A673 (cell line): ENCODE data around the gene OXCT1. TPM values are rescaled to one million over a fixed set of nuclear protein-coding genes. Genes with fewer than 3 reads are reported as not detected.
"Not testable (repeated sequence)": the region's sequence is repeated elsewhere in the genome, so short reads cannot be mapped to it uniquely, and the experiment has no call there.

Experiments used
- BruUV-seq: library from RNA; stranded (reverse); fragments of 400-500 nt; replicated peaks from 2 replicates; lab custom pipeline; 2021; lab: Mats Ljungman, UMichigan
- CTCF ChIA-PET: fragments of 300-600 bp; sonication (Branson Sonifier 250); formaldehyde crosslinking; loops from one replicate; lab custom pipeline; 2022; ENCODE audit warnings: antibody characterized with exemption; lab: Charles Lee
- POLR2A ChIA-PET: fragments of 300-600 bp; sonication (Branson Sonifier 250); formaldehyde crosslinking; loops from one replicate; lab custom pipeline; 2022; ENCODE audit warnings: antibody characterized with exemption; ENCODE audit not compliant: low non-redundant PET; lab: Charles Lee
- DNase-seq: peaks from one replicate; pipeline ENCODE4 v3.0.0-alpha.2; 2015; ENCODE audit warnings: low spot score
- H3K27ac ChIP-seq: fragments of 200-600 bp; sonication (generic); 2 replicates; pipeline ENCODE4 v1.5.1; 2016; ENCODE audit warnings: mixed run types, low read depth, mild to moderate bottlenecking, mixed read lengths, antibody characterized with exemption, low read length; ENCODE audit not compliant: poor library complexity, severe bottlenecking
- H3K27me3 ChIP-seq: fragments of 200-600 bp; sonication (generic); replicated peaks from 2 replicates; pipeline ENCODE4 v1.6.1; 2017; ENCODE audit warnings: mixed run types, low read depth, mild to moderate bottlenecking, mixed read lengths, antibody characterized with exemption, low read length; ENCODE audit not compliant: insufficient read depth, poor library complexity
- H3K36me3 ChIP-seq: fragments of 200-600 bp; sonication (generic); 2 replicates; pipeline ENCODE4 v1.6.1; 2016; ENCODE audit warnings: mixed run types, mild to moderate bottlenecking, mixed read lengths, antibody characterized with exemption, low read length; ENCODE audit not compliant: insufficient read depth, poor library complexity, severe bottlenecking
- H3K4me1 ChIP-seq: fragments of 200-600 bp; sonication (generic); 2 replicates; pipeline ENCODE4 v1.6.1; 2017; ENCODE audit warnings: mixed run types, mild to moderate bottlenecking, mixed read lengths, antibody characterized with exemption, low read length; ENCODE audit not compliant: insufficient read depth, poor library complexity, severe bottlenecking
- H3K4me3 ChIP-seq: fragments of 200-600 bp; sonication (generic); 2 replicates; pipeline ENCODE4 v1.5.1; 2016; ENCODE audit warnings: low read depth, mixed run types, mild to moderate bottlenecking, mixed read lengths, low read length; ENCODE audit not compliant: poor library complexity, severe bottlenecking
- H3K9me3 ChIP-seq: fragments of 200-600 bp; sonication (generic); 2 replicates; pipeline ENCODE4 v1.6.1; 2016; ENCODE audit warnings: mixed run types, low read depth, mild to moderate bottlenecking, mixed read lengths, antibody characterized with exemption, low read length; ENCODE audit not compliant: poor library complexity, severe bottlenecking
- EZH2 ChIP-seq: fragments of 200-600 bp; sonication (generic); IDR thresholded peaks from 2 replicates; pipeline ENCODE4 v1.6.1; 2017; ENCODE audit warnings: borderline replicate concordance, low read depth, mild to moderate bottlenecking, mixed read lengths, antibody characterized with exemption, low read length; ENCODE audit not compliant: poor library complexity, severe bottlenecking
- intact Hi-C: fragments of 100-400 bp; cut with micrococcal nuclease; formaldehyde crosslinking; loops from one replicate; pipeline ENCODE4 v1.10.0; 2022; ENCODE audit not compliant: unreplicated experiment
- total RNA-seq: library from RNA; stranded (reverse); gene quantifications from 2 replicates; pipeline ENCODE4 v1.2.3, GENCODE V29; 2021
- TF ChIP-seq, protein P1 (sequence below): fragments of 300-800, 200-600 bp; sonication (generic); conservative IDR thresholded peaks from 2 replicates; pipeline ENCODE4 v1.5.1; 2017; ENCODE audit warnings: low read depth, mild to moderate bottlenecking, antibody characterized with exemption, low read length, moderate library complexity, mixed read lengths

OXCT1 gene
- total RNA-seq, 1 experiment from 2014 or later = 48.4 TPM

DNA sequence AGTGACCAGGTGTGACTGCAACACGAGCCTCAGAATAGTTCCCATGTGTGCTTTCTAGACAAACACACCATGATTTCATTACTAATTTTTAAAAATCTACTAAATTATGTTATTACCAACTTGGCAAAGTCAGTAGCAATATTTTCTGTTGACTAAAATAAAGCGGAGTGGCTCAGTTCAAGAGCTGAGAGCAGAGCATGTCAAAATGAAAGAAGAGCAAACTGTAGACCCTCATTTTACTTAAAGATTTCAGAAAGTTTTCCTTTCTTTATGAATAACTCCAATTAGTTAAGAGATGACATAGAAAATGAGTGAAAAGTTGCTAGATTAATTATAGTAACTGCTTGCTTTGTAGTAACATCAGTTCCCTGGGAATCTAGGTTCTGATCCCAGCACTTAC is 17.9 kb downstream of the OXCT1 start:
- no peak for DNase-seq
- no TSS peak for BruUV-seq
- Histone ChIP-seq H3K9me3 (no peaks in the 10 kb centered on the region), H3K27ac (no peak overlapping the region), H3K36me3 (peaks cover 41% of the 10 kb centered on the region), H3K4me3 (no peak overlapping the region), H3K27me3 (no peaks in the 10 kb centered on the region), H3K4me1 (no peaks in the 10 kb centered on the region)
- ChIA-PET CTCF (no interaction called here), POLR2A (no interaction called here)
- intact Hi-C loops = no loop called here
- no peak for TF ChIP-seq EZH2

DNA sequence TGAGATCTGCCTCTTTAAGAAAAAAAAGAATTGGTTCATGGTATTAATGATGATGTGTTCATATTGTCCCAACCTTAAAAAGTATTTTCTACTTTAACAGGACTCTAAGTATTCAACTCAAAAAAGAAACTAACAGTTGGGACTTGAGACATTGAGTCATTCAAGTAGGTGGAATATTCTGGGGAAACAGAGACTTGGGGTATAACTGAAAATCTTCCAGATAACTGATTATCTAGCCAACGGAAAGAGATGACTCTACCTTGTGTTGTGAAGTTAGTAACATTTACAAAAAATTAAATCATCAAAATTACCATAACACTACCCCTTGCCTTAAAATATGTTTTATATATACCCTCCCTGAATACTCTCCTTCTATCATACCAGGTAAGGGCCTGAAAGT is 19.1 kb downstream of the OXCT1 start:
- Histone ChIP-seq H3K27me3 (no peaks in the 10 kb centered on the region), H3K36me3 (peaks cover 41% of the 10 kb centered on the region), H3K9me3 (no peaks in the 10 kb centered on the region), H3K4me1 (no peaks in the 10 kb centered on the region), H3K4me3 (no peak overlapping the region), H3K27ac (no peak overlapping the region)
- POLR2A ChIA-PET = no interaction called here
- DNase-seq = no peak
- CTCF ChIA-PET = no interaction called here
- TF ChIP-seq, protein P1, sequence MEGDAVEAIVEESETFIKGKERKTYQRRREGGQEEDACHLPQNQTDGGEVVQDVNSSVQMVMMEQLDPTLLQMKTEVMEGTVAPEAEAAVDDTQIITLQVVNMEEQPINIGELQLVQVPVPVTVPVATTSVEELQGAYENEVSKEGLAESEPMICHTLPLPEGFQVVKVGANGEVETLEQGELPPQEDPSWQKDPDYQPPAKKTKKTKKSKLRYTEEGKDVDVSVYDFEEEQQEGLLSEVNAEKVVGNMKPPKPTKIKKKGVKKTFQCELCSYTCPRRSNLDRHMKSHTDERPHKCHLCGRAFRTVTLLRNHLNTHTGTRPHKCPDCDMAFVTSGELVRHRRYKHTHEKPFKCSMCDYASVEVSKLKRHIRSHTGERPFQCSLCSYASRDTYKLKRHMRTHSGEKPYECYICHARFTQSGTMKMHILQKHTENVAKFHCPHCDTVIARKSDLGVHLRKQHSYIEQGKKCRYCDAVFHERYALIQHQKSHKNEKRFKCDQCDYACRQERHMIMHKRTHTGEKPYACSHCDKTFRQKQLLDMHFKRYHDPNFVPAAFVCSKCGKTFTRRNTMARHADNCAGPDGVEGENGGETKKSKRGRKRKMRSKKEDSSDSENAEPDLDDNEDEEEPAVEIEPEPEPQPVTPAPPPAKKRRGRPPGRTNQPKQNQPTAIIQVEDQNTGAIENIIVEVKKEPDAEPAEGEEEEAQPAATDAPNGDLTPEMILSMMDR = no peak
- TF ChIP-seq EZH2 = no peak
- BruUV-seq = no TSS peak
- intact Hi-C loops = no loop called here

DNA sequence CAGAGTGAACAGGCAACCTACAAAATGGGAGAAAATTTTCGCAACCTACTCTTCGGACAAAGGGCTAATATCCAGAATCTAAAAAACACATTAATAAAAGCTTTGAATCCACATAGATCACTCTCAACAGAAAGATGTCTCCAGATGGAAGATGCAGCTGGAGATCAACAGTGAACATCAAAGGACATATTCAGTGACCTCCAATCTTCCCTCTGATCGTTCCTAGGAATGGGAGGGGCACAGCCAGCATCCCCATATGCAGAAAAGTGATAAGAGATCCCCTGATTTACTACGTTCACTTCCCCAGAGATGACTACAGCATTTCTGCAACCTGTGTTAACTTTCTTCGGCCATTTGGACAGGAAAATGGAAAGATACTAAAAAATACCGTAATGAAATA is 21.2 kb downstream of the OXCT1 start:
- no peaks in the 10 kb centered on the region for H3K27me3 ChIP-seq
- no peaks in the 10 kb centered on the region for H3K9me3 ChIP-seq
- no peaks in the 10 kb centered on the region for H3K4me1 ChIP-seq
- H3K27ac ChIP-seq = no peak overlapping the region
- peaks cover 34% of the 10 kb centered on the region for H3K36me3 ChIP-seq
- TF ChIP-seq, protein P1 = no peak
- TF ChIP-seq EZH2 = no peak
- intact Hi-C loops = no loop called here
- no TSS peak for BruUV-seq
- ChIA-PET CTCF (no interaction called here), POLR2A (no interaction called here)
- H3K4me3 ChIP-seq = no peak overlapping the region
- no peak for DNase-seq

DNA sequence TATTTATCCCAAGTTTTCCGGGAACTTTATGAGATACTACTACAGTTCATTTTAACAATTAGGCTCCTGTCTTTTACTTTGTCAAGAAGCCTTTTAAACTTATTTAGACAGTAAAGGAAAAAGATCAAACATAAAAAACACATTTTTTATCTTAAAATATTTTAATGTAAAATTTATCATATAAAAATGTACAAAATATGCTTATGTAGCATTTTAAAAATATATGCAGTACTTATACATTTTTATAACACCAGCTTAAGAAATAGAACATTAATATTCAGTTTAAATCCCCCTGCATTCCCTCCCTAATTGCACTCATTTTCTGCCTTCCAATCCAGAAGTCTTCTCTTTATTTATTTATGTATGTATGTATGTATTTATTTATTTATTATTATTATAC is 24.5 kb downstream of the OXCT1 start:
- BruUV-seq, CTCF ChIA-PET: not testable (repeated sequence)

More for the DNA sequence above, 24.5 kb downstream of the OXCT1 start:
- H3K4me1 ChIP-seq, intact Hi-C loops, H3K27me3 ChIP-seq, H3K4me3 ChIP-seq, H3K9me3 ChIP-seq, POLR2A ChIA-PET, H3K27ac ChIP-seq, DNase-seq: not testable (repeated sequence)
- peaks cover 29% of the 10 kb centered on the region for H3K36me3 ChIP-seq
